HEK293T (cell line): Measurements from ENCODE around the gene NT5C3B.

ENCODE experiments used
- CTCF ChIA-PET: fragments of 350-600 bp; formaldehyde crosslinking; extraction: SDS; loops from one replicate; lab custom pipeline; 2021; ENCODE audit warnings: antibody characterized with exemption, inconsistent platforms; lab: Yijun Ruan, JAX
- POLR2A ChIA-PET: fragments of 350-600 bp; formaldehyde crosslinking; extraction: SDS; loops from one replicate; lab custom pipeline; 2020; ENCODE audit warnings: antibody characterized with exemption, inconsistent platforms; lab: Yijun Ruan, JAX
- DNase-seq: peaks from one replicate; pipeline ENCODE4 v3.0.0; 2012; ENCODE audit warnings: mixed read lengths; ENCODE audit errors: extremely low spot score
- ARNT ChIP-seq: fragments of 450-650 bp; IDR thresholded peaks from 2 replicates; pipeline ENCODE4 v1.6.1; 2017; ENCODE audit warnings: mild to moderate bottlenecking
- BHLHE40 ChIP-seq: fragments of 450-650 bp; IDR thresholded peaks from 2 replicates; pipeline ENCODE4 v1.6.1; 2016; ENCODE audit warnings: mild to moderate bottlenecking, moderate library complexity, borderline replicate concordance
- CTBP1 ChIP-seq: fragments of 450-650 bp; IDR thresholded peaks from 2 replicates; pipeline ENCODE4 v1.6.1; 2016; ENCODE audit warnings: borderline replicate concordance
- ELF4 ChIP-seq: fragments of 450-650 bp; IDR thresholded peaks from 2 replicates; pipeline ENCODE4 v1.6.1; 2017; ENCODE audit warnings: antibody characterized with exemption
- FOXA1 ChIP-seq: fragments of 450-650 bp; IDR thresholded peaks from 2 replicates; pipeline ENCODE4 v1.6.1; 2016; ENCODE audit warnings: mild to moderate bottlenecking
- FOXK2 ChIP-seq: fragments of 450-650 bp; IDR thresholded peaks from 2 replicates; pipeline ENCODE4 v1.6.1; 2016; ENCODE audit warnings: mild to moderate bottlenecking
- FOXM1 ChIP-seq: fragments of 450-650 bp; IDR thresholded peaks from 2 replicates; pipeline ENCODE4 v1.6.1; 2017; ENCODE audit warnings: mild to moderate bottlenecking, borderline replicate concordance
- HDGF ChIP-seq: fragments of 450-650 bp; IDR thresholded peaks from 2 replicates; pipeline ENCODE4 v1.6.1; 2017; ENCODE audit warnings: antibody characterized with exemption, borderline replicate concordance
- L3MBTL2 ChIP-seq: fragments of 450-650 bp; conservative IDR thresholded peaks from 2 replicates; pipeline ENCODE4 v1.6.1; 2016; ENCODE audit warnings: mild to moderate bottlenecking
- LEF1 ChIP-seq: fragments of 450-650 bp; IDR thresholded peaks from 2 replicates; pipeline ENCODE4 v1.6.1; 2017; ENCODE audit warnings: mild to moderate bottlenecking, borderline replicate concordance
- NFRKB ChIP-seq: fragments of 450-650 bp; IDR thresholded peaks from 2 replicates; pipeline ENCODE4 v1.6.1; 2016; ENCODE audit warnings: mild to moderate bottlenecking, moderate library complexity
- PKNOX1 ChIP-seq: fragments of 450-650 bp; IDR thresholded peaks from 2 replicates; pipeline ENCODE4 v1.6.1; 2016
- SP1 ChIP-seq: fragments of 450-650 bp; IDR thresholded peaks from 2 replicates; pipeline ENCODE4 v1.6.1; 2017
- SUZ12 ChIP-seq: fragments of 450-650 bp; IDR thresholded peaks from 2 replicates; pipeline ENCODE4 v1.6.1; 2016; ENCODE audit warnings: mild to moderate bottlenecking
- TARDBP ChIP-seq: fragments of 450-650 bp; IDR thresholded peaks from 2 replicates; pipeline ENCODE4 v1.6.1; 2016
- ZNF384 ChIP-seq: fragments of 450-650 bp; IDR thresholded peaks from 2 replicates; pipeline ENCODE4 v1.6.1; 2016

NT5C3B gene

DNA sequence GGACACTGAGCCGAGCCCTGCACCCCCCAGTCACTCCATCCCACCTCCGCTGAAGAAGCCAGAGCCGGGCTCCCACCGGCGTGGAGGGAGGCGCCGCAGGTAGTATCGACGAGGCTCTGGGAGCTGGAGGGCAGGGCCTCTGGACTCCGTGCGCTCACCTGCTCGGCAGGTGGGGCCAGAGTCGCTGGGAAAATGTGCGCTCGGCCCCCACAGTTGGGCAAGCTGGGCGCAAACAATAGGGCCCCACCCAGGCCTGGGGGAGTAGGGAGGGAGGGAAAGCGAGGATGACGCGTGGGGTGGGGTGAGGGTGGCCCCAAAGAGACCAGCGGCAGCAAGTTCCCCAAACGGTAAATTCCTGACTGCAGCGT is 50.2 kb downstream of the NT5C3B start:
- DNase-seq, result no peak
- ChIA-PET CTCF (interaction anchor here (0.6 to 3.5 kb wide), 21 partner anchors 9 to 133 kb away, joined by 3 to 32 read pairs (median 6); partner anchors contain the start of genes ACLY and EIF1), POLR2A (interaction anchor here (0.9 to 4.6 kb wide), 16 partner anchors 9 to 133 kb away, joined by 3 to 46 read pairs (median 10); partner anchors contain the start of genes ACLY, EIF1, FKBP10 and P3H4)
- TF ChIP-seq BHLHE40 (no peak), FOXA1 (no peak), LEF1 (no peak), PKNOX1 (no peak), SUZ12 (no peak), FOXK2 (no peak), L3MBTL2 (no peak), CTBP1 (no peak), SP1 (no peak)

DNA sequence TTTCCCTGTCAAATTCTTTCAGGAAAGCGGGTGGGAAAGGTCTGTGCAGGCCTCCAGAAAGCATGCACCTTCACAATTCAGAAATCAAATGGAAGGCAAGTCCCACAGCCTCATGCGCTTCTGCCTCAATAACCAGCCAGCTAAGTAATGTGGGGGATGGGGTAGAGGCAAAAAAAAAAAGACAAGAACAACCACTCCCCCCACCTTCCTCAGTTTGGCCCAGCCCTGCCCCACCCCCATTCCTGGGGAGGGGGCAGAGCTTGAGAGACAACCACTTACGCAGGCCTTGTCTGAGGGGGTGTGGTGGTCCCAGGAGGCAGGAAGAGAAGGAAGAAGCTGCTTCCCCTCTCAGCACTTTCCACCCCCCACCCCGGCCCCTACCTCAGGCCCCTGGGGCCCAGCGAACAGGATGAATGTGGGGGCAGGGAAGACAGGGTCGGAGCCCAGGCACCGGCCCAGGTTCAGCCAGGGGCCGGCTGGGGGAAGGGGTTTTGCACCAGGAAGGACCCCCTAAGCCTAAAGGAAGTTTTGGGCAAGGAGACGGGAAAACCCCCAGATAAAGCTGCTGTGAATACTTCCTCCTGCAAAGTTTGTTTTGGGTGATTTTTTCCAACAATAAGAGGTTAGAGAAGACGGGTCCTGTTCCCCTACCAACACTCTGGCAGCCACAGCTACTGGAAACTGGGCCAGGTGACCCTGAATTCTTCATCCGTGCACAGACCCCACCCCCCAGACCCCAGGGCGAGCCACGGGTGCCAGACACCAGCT is 50.8 kb downstream of the NT5C3B start:
- no peak for TF ChIP-seq ARNT
- POLR2A ChIA-PET, result interaction anchor here (0.9 to 4.6 kb wide), 11 partner anchors 10 to 134 kb away, joined by 5 to 46 read pairs (median 12); partner anchors contain the start of genes ACLY, EIF1, FKBP10 and P3H4
- CTCF ChIA-PET, result interaction anchor here (0.6 to 3.5 kb wide), 12 partner anchors 8 to 120 kb away, joined by 3 to 32 read pairs (median 9); partner anchors contain the start of gene EIF1
- DNase-seq, result no peak

- POLR2A ChIA-PET, result interaction anchor here (2.9 to 4.6 kb wide), 5 partner anchors 9 to 95 kb away, joined by 11 to 46 read pairs (median 40); partner anchors contain the start of genes EIF1, FKBP10 and P3H4
Observed at GRCh38 chr17:41784207-41784744, 51.8 kb downstream of the NT5C3B start.

DNA sequence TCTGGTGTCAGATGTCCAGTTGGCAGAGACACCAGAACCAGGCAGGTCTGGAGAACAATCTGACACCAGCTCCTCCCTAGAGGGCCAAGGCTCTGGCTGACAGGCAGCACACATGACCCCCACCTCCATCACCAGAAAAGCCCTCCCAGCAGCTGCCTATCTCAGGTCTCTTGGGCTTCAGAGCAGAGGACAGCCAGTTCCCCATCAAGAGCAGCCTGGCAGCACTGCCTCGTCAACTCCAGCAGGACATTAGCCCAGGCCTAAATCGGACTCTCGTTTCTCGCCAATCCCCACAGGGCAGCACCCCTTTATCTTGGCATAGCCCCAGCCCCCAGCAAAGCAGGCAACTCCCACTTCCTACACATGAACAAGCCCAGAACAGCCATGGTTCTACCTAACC is 53.9 kb downstream of the NT5C3B start:
- ChIA-PET POLR2A (interaction anchor here (1.0 to 1.1 kb wide), 2 partner anchors 13 to 48 kb away, joined by 3 to 5 read pairs; partner anchors contain the start of gene HAP1), CTCF (interaction anchor here (0.5 to 1.5 kb wide), 2 partner anchors 20 to 86 kb away, joined by 3 read pairs; no protein-coding TSS in a partner anchor)
- TF ChIP-seq LEF1, result no peak
- no peak for DNase-seq

More at GRCh38 chr17:41784207-41784744, 51.8 kb downstream of the NT5C3B start:
- CTCF ChIA-PET, result interaction anchor here (1.3 to 3.5 kb wide), 2 partner anchors 16 to 36 kb away, joined by 3 to 28 read pairs; no protein-coding TSS in a partner anchor
- DNase-seq, result no peak
- no peak for TF ChIP-seq ZNF384
- TF ChIP-seq PKNOX1, result no peak
- TF ChIP-seq TARDBP, result no peak
- no peak for TF ChIP-seq NFRKB
- no peak for TF ChIP-seq L3MBTL2
- TF ChIP-seq SUZ12, result no peak

DNA sequence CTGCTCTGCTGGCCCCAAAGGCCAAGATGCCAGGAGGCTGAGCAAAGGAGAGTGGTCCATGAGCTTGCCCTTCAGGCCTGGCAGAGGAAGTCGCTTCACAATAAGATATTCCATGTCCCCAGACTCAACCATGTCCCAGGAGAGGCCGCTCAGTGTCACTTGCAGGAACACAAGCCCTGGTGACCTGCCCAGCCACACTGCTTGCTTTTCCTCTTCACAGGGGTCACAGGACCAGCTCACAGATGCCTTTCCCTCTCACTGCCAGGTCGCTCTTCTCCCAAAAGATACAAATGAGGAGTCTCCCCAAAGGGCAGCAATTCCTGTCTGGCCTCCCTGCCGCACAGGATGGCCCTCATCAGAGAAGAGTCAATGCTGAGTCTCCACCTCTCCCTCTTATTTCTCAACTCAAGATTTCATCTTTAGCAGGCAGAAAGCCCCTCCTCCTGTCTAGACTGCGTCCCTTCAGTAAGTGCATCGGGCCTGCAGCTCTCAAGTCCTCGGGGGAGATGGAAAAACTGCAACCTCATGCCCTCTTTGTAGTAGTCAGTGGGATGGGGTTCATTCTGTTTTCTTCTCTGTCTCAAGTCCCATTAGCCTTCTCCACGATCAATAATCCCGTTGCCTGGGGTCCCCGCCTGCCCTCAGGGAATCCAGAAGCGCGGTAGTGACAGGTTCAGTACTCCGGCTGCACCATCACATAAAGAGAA is 54.5 kb downstream of the NT5C3B start:
- no peak for TF ChIP-seq FOXA1
- no peak for TF ChIP-seq FOXM1
- no peak for TF ChIP-seq TARDBP
- no peak for TF ChIP-seq SUZ12
- no peak for TF ChIP-seq SP1
- TF ChIP-seq FOXK2, result no peak
- no peak for TF ChIP-seq ARNT
- no peak for TF ChIP-seq ZNF384
- DNase-seq, result no peak
- ChIA-PET POLR2A (interaction anchor here (0.7 to 1.1 kb wide), 3 partner anchors 13 to 93 kb away, joined by 3 to 5 read pairs (median 3); partner anchors contain the start of gene HAP1), CTCF (interaction anchor here (0.5 to 1.5 kb wide), 2 partner anchors 20 to 85 kb away, joined by 3 read pairs; no protein-coding TSS in a partner anchor)

GRCh38 chr17:41779954-41780353 is 56.1 kb downstream of the NT5C3B start:
- DNase-seq, result no peak
- POLR2A ChIA-PET, result interaction anchor here (0.6 to 1.6 kb wide), 2 partner anchors 13 to 92 kb away, joined by 3 to 4 read pairs; no protein-coding TSS in a partner anchor
- TF ChIP-seq NFRKB (no peak), SP1 (no peak), FOXK2 (no peak), ELF4 (no peak), LEF1 (no peak), FOXA1 (no peak), BHLHE40 (no peak), CTBP1 (no peak), PKNOX1 (no peak), HDGF (no peak), ZNF384 (no peak), FOXM1 (no peak), SUZ12 (no peak), TARDBP (no peak), L3MBTL2 (no peak), ARNT (no peak)
- CTCF ChIA-PET, result no interaction called here
